SIG-M5 (cell line): Measurements from ENCODE around the gene BRICD5.
"Not testable (repeated sequence)": the region's sequence is repeated elsewhere in the genome, so short reads cannot be mapped to it uniquely, and the experiment has no call there.

Source experiments
- DNase-seq: peaks from one replicate; lab custom pipeline; 2025; lab: John Stamatoyannopoulos, UW

Gene BRICD5

DNA sequence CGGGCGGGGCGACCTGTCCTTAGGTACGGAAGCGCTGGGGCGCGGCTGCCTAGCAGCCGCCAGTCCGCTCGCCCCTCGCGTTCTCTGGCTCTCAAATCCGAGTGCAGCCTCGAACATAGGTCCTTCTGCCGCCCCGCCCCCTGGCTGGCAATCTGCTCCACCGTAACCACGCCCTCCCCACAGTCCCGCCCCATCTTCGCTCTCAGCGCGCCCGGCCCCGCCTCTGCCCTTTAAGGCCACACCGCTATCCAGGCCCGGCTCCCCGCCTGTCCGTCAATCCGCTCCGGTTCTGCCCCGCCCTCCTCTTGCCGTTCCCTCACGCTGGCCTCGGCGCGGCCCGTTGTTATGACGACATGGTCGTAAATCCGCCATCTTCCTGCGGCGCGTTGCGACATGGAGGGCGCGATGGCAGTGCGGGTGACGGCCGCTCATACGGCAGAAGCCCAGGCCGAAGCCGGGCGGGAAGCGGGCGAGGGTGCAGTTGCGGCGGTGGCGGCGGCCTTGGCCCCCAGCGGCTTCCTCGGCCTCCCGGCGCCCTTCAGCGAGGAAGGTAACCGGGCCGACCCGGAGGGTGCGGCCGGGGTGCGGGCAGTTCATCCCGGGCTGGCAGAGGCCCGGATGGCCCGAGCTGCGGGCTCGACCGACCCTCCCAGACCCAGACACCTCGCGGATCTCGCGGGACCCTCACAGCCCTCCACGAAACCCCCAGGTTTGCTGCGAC lies 12.7 kb upstream of the BRICD5 start, which contains the start of gene E4F1:
Gene E4F1 (plus strand): TSS at position 371 of the 721 bp plus-strand sequence. CDS start 23 bp downstream, at position 394.
- peak; percentile 95 for DNase-seq

DNA sequence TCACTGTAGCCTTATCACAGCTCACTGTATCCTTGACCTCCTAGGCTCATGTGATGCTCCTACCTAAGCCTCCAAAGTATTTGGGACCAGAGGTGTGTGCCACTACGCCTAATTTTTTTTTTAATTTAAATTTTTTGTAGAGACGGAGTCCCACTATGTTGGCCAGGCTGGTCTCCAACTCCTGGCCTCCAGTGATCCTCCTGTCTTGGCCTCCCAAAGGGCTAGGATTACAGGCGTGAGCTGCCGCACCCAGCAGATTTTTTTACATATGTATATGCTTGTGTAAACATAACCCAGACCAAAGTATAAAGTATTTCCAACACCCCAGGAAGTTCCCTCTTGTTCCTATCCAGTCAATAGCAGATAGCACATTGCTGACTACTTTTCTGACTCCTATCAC lies 5.7 kb upstream of the BRICD5 start:
- no peak for DNase-seq

DNA sequence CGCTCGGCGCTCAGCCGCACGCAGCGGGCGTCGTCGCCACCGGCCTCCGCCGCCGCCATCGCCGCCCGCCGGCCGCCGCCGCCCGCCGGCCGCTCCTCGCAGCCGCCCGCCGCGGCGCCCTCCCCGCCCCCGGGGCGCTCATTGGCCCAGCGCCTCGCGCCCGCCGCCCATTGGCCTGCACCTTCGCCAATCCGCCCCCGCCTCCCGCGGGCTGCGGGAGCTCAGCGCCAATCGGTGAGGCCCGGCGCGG lies 4.0 kb upstream of the BRICD5 start, which contains the start of gene PGP:
Gene PGP (minus strand): TSS at position 122 of the 250 bp plus-strand sequence. CDS start 63 bp downstream, at position 59.
- no peak for DNase-seq

DNA sequence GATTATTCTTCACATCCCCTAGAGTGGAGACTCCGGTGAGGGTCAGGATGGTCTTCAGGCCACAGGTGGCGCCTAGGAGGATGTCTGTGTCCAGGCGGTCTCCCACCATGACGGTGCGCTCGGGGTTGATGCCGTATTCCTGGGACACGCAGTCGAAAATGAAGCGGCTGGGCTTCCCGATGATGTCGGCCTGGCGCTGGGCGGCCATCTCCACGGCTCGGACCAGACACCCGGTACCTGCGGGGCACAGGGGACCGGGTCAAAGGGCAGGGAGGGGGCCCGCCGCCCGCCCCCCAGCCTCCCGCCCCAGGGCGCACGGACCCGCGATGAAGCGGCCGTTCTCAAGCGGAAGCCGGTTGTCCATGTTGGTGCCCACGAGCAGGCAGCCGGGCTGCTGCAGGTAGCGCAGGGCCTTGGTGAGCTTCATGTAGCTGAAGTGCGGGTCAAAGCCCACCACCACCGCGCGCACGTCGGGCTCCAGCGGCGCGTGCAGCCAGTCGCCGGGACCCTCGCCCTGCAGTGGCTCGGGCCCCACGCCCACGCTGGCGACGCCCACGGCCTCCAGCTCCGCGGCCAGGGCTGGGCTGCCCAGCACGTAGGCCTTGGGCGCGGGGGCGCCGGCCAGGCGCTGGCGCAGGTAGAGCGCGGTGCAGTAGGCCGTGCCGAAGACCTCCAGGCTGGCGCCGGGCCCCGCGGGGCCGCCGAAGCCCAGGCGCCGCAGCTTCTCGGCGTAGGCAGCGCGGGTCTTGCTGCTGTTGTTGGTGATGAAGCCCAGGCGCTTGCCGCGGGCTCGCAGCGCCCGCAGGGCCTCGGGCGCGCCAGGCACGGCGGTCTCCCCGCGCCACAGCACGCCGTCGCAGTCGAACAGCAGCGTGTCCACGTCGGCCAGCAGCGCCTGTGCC lies 3.4 kb upstream of the BRICD5 start:
- no peak for DNase-seq

DNA sequence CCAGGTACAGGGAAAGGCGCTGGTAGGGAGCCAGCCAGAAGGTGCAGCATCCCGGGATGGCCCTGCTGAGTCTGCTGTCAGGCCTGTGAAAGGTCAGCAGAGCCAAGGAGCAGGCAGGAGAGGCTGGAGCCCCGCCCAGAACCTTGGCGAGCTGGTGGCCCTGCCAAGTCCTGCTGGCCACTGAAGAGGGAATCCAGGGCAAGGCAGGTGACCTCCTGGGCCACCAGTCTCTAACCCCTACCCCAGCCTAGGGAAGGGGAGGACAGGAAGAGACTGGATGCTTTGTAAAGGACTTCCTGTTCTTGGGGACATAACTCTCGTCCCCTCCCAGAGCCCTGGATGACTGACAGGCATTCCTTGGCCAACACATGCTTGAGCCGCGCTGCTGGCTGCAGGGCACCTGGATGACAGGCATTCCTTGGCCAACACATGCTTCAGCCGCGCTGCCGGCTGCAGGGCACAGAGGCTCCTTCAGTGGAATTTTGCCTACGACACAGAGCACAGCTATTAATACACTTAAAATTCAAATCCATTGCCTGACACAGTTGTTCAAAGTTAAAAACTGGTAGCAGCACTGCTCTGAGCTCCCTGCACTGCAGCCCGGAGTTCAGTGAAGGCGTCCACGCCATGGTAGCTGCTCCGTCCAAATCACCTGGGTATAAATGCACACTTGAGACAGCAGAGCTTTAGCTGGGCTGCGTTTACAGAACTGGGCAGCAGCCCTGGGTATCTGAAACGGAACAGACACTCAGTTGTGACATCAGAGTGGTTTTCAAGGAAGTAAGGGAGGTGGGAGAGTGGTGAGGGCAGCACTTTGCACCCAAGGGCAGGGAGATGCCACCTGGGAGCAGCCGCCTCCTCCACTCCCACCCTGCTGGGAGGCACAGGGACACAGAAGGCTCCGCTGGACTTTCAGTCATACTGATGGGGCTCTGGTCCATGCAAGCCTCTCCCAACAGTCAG lies 2.0 kb upstream of the BRICD5 start:
- DNase-seq = no peak

DNA sequence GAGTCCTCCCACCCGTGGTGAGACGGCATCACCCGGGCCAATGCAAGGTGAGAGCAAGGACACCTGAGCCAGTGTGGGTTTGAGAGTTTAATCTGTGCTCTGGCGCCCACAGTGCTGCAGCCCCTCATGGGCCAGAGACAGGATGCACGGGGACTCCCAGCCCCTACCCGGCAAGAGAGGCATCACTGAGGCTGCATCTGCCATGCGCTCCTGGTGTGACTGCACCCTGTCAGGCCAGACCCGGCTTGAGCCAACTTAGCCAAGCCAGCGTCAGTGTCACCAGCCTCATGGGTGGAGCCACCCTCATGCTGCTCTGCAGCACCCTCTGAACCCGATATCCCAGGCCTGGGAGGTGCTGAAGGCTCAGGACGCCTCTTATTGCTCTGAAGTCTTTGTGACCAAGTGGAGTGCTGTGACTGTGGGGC lies 1.3 kb upstream of the BRICD5 start:
- no peak for DNase-seq

DNA sequence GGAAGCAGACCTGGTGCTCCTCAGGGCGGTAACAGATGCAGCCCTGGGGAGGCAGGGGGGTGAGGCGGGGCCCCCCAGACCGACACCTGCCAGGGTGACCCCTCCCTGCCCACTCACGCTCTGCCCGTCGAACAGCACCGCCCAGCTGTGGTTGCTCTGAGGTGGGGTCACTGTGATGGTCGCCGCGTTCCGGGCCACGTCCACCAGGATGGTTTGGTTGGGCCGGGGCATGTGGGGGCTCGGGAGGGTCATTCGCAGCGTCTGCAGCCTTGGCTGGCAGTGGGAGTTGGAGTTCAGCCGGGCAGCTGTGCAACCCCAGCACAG lies 692 bp downstream of the BRICD5 start:
- DNase-seq = no peak

DNA sequence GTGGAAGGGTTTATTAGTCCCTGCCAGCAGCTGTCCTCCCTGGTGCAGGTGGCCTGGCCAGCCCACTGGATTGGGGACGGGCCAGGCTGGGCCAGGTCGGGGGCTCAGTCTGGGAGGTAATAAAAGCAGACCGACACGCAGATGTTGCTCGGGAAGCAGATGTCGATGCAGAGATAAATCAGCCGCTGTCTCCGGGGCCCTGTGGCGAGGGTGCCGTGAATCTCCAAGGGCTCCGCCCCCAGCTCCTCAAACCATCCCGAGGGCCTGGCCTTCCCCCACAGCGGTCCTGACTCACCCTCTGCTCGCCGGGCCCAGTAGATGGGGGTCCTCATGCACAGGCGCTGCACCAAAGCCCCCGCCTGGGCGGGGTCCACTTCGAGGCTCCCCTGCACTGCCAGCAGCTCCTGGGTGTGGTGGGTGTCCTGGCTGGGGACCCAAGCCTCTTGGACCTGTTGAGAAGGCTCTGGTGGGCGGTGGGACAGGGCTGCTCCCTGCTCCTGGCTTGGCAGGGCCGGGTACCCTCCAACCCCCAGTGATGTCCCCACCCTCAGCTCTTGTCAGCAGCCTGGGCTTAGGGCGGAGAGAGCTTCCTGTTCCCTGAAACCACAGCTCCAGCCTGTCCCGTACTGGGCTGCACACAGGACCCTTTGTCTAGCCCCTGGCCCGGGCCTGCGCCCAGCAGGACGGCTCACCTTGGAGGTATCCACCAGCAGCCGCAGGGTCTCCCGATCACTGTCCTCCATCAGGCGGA lies 1.2 kb downstream of the BRICD5 start:
- no peak for DNase-seq

DNA sequence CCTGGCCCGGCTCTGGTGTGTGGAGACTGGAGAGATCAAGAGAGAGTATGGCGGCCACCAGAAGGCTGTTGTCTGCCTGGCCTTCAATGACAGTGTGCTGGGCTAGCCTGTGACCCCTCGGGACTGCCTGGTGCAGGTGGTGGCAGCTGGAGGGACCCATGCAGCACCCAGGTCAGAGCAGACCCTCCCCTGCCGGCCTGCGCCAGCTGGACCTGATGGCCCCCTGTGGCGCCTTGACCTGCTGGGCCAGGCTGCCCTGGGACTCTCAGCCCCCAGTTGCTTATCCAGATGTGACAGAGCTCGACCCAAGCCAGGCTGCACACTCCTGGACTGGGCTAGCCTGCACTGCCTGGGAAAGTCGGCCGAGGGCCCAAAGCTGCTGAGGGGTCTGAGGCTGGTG lies 1.9 kb downstream of the BRICD5 start:
- DNase-seq = no peak

DNA sequence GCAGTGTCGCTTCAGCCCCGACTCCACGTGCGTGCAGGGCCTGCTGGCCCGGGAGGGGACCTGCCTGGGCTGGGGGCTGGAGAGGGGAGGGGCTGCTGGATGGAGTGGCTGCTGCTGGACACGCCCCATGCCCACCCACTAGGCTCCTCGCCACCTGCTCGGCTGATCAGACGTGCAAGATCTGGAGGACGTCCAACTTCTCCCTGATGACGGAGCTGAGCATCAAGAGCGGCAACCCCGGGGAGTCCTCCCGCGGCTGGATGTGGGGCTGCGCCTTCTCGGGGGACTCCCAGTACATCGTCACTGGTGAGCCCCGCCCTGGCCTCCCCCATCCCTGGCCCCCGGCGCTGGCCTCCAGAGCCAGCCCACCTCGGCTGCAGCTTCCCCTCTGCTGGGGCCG lies 2.4 kb downstream of the BRICD5 start:
- no peak for DNase-seq

DNA sequence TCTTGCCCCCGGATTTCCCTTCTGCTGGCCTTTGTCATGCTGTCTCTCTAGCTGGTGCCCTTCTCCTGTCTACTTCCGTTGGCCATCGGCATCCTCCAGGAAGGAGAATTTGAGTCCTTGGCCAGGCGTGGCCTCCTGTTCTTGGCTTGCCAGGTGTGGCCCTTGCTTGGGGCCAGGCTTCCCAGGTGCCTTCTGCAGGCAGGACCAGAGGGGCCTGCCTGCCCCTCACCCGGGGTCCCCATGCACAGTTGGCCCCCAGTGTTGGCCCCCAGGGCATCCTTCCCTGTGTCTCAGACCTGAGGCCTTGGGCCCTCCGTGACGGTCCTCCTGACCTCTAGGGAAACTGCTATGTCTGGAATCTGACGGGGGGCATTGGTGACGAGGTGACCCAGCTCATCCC lies 2.8 kb downstream of the BRICD5 start:
- DNase-seq = no peak

DNA sequence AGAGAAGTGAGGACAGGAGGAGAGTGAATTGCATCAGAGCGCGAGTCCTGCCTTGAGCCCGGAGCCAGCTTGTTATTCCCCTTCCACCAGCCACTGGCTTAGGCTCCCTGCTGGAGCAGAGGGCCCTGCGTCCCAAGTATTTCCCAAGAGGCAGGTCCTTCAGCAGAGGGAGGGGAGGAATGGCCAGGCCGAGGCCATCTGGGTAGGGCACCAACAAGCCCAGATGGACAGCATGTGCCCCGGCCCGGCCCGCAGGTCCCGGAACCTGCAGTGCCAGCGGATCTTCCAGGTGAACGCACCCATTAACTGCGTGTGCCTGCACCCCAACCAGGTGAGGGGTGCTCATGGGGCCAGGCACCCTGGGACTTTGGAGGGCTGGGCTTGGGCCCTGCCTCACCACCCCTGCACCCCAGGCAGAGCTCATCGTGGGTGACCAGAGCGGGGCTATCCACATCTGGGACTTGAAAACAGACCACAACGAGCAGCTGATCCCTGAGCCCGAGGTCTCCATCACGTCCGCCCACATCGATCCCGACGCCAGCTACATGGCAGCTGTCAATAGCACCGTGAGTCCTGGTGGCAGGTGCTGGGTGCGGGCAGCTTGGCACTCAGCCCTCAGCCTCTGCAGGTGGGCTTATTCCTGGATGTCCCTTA lies 3.8 kb downstream of the BRICD5 start:
- no peak for DNase-seq

DNA sequence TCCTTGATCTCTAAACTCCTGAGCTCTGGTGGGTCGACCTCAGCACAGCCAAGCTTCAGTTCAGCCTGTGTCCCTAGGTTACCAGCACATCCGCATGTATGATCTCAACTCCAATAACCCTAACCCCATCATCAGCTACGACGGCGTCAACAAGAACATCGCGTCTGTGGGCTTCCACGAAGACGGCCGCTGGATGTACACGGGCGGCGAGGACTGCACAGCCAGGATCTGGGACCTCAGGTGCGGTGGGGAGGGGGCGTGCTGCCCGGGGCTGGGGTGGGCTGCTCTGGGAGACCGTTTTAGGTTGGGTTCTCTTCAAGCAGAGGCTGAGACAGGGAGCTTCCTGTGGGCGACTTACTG lies 4.3 kb downstream of the BRICD5 start:
- no peak for DNase-seq

DNA sequence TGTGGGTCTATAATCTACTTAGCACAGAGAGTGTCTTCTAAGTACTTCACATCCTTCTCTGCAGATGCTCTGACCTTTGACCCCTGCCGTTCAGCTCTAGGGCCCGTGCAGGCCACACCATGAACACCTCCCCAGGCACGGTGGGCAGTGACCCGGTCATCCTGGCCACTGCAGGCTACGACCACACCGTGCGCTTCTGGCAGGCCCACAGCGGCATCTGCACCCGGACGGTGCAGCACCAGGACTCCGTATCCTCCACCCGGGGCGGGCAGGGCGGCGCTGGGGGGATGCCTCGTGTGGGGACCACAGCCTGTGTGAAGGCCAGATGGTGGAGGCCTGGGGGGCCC lies 4.7 kb downstream of the BRICD5 start:
- no peak for DNase-seq

DNA sequence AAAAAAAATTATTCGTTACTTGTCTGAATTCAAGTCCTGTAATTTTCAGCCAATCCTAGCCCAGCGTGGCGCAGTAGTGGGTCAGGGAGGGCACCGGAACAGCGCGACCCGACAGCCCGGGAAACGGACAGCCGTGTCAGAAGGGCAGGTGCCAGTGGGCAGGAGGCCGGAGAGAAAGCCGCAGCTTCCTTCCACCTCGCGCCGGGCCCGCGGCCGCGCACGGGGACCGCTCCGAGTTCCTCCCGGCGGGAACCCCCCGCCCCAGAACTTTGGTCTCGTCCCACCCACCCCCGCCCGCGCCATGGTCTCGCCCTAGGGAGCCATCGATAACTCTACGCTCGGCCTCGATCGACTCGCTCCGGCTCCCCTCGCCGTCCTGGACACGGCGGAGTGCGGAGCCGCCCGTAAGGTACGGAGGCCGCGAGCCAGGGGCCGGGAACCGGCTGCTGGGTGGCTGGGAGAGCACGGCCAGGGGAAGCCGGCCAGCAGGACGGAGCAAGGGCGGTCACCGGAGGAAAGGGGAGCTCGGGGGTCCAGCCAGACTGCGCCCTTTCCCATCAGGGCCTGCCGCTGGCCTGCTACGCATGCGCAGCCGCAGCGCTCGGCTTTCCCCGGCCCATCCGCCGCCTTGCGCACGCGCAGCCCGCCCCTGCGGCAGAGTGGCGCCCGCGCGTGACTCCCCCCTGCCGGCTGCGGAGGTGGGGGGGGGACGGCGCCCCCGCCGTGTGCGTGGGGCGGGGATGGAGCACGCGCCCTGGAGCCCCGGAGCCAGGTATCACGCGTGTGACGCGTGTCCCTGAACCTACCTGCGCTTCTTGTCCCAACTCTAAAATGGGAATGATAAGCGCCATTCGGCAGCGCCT lies 5.3 kb downstream of the BRICD5 start, which contains the start of gene MLST8:
Gene MLST8 (plus strand): TSS at position 351 of the 863 bp plus-strand sequence. CDS start 632 bp downstream, outside the sequence.
- no peak for DNase-seq

DNA sequence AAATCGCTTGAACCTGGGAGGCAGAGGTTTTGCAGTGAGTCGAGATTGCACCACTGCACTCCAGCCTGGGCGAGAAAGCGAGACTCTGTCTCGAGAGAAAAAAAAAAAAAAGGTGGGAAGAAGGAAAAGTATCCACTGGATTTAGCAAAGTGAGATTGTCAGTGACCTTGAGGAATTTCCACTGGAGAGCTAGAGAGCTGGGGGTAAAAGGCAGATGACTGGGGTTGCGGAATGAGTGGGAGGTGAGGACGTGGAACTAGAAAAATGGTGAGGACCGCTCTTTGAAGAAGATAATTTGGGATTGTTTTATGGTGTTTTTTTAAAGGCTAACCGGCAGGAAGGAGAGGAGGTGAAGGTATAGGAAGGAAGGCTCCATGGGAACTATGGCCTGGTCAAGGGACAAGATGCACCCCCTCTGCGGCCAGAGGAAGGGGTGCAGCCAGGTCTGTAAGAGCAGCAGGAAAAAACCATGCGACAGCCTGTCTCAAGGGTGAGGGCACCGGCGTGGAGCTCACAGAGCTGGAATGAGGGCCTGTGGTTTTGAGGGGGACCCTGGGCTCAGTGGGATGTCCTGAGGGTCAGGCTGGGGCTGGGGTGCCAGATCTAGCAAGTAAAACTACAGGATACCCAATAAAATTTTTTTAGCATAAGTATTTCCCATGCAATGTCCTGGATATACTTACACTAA lies 6.1 kb downstream of the BRICD5 start:
- DNase-seq = no peak

DNA sequence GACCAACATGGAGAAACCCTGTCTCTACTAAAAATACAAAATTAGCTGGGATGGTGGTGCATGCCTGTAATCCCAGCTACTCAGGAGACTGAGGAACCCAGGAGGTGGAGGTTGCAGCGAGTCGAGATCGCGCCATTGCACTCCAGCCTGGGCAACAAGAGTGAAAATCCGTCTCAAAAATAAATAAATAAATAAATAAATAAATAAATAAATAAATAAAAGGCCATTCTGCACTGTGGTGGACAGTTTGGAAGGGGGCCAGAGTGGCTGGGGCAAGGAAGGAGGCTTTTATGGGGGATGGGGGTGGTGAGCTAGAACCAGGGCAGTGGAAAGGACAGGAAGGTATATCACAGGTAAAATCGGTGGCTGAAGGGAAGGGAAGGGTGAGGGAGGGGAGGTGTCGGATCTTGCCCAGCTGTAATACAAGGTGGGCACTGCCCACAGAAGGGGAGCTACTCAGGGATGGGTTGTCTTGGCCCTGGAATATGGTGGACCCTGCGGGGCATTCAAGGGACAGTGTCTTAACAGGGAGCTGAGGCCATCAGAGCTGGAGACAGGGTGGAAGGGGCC lies 7.5 kb downstream of the BRICD5 start:
- not testable (repeated sequence) for DNase-seq

DNA sequence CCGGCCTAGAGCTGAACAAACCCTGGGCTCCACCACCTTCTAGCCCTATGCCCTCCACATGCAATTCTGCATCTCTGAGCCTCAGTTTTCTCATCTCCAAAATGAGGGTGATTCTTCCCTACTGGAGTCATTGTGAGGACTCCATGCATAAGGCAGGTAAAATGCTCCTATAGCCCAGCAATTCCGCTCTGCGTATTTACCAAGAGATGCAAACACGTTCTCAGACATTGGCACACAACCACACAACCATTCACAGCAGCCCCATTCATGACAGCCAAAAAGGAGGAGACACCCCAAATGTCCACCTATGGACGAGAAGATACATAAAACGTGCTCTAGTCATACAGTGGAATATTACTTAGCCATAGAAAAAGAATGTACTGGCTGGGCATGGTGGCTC lies 10.3 kb downstream of the BRICD5 start:
- DNase-seq = no peak

DNA sequence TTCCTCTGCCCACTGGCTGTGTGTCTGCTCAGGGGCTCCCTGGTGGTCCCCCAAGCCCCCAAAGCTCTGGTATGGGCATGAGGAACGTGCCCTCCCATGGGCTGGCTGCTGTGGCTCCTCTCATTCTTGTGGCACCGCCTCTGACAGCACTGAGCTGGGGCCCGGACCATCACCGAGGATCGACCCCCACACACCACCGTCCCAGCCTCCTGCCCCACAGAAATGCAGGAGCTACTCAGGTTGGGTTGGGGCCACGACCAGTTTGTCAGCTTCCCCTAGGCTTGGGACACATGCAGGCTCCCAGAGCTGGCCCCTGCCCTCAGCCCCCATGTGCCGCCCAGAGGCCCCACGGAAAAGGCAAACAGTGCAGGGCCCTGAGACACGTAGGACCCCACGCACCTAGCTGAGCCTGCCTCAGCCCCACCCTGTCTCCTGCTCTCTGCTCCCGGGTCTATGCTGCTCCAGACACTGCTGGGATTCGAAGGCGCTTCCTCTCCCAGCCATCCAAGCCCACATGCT lies 11.0 kb downstream of the BRICD5 start:
- no peak for DNase-seq
